GM12875 (cell line): ENCODE results near the gene LBX2.

Experiments
- H3K4me3 ChIP-seq: one replicate; pipeline ENCODE4 v1.5.1; 2011; ENCODE audit warnings: low read depth, low read length, control low read depth
- TF ChIP-seq, protein P1 (sequence below): IDR thresholded peaks from 2 replicates; pipeline ENCODE4 v1.5.1; 2011; ENCODE audit warnings: low read depth, mild to moderate bottlenecking, control low read depth, inconsistent platforms, low read length, moderate library complexity, borderline replicate concordance; ENCODE audit not compliant: insufficient read depth

LBX2 gene

DNA sequence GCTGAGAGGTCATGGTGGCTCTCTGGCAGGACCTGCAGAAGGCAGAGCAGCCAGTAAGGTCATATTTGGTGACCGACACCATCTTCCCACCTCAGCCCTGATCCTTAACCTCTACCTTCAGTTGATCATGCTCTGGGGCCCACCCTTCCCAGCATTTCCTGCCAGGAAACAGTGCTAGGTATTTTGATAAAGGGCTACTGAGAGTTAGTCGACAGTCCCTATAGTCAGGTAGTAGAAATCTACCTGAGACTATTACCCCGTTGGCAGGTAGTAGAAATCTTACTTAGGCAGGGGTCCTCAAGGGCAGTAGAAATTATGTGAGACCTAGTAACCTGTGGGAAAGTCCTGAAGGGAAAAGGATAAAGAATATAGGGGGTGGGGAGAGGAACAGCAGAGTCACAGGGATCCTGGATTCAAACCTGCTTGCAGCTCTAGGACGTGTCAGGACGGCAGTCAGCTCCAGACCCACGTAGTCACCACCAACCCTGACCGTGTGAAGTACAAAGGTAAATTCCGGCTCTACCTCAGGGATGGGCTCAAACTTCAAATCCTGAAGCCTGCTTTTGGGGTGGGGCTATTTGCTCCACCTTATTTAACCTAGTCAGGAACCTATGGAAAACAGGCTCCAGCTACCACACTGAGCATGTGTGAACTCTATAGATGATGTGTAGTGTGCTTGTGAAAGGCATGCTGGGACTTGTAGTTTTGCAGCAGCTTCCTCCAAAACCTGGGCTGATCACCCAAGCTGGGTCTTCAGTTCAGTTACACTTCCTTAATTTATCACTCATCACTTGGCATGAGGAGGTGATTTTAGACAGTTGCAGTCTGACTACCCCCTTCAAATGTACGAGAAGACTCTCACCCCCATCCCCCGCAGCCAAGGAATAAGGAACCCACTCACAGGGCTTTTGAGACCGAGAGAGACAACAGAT is 26.6 kb upstream of the LBX2 start, which contains the start of gene DQX1:
TSS of gene DQX1 (minus strand) at position 515 of the 932 bp plus-strand sequence. CDS start at position 13, 502 bp downstream.
- TF ChIP-seq, protein P1, sequence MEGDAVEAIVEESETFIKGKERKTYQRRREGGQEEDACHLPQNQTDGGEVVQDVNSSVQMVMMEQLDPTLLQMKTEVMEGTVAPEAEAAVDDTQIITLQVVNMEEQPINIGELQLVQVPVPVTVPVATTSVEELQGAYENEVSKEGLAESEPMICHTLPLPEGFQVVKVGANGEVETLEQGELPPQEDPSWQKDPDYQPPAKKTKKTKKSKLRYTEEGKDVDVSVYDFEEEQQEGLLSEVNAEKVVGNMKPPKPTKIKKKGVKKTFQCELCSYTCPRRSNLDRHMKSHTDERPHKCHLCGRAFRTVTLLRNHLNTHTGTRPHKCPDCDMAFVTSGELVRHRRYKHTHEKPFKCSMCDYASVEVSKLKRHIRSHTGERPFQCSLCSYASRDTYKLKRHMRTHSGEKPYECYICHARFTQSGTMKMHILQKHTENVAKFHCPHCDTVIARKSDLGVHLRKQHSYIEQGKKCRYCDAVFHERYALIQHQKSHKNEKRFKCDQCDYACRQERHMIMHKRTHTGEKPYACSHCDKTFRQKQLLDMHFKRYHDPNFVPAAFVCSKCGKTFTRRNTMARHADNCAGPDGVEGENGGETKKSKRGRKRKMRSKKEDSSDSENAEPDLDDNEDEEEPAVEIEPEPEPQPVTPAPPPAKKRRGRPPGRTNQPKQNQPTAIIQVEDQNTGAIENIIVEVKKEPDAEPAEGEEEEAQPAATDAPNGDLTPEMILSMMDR, result no peak
- H3K4me3 ChIP-seq, result no peak within 1 kb of the TSS

DNA sequence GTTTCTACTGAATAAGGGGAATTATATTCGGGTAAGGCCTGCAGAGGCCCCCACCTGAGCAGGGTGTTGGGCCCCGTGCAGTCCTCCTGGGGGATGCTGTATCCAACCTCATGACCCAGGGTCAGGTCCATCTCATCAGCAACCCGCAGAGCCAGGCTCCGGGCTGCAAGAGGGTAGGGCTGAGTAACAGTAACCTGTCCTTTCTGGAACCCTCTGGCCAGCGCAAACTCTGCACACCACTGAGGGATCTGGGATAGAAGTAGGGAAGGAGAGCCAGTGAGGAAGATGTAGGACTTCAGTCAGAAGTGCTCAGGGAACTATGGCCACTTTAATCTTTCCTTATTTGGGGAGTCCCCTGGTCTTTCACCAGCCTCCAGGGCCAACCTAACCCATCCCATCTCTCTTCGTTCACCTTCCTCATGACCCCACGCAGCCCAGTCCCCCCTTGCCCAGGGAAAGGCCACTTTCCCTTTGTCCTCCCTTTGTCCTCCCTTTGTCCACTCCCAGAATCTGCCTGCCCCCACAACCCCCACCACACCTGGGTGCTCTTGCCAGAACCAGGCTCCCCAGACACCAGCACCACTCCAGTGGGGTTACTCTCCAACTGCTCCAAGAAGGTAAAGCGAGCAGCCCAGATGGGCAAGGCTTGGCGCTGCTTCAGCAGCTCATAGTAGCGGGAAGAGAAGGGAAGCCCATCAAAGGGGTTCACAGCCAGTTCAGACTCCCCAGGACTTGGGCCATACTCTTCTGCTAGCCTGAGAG is 25.7 kb upstream of the LBX2 start:
- H3K4me3 ChIP-seq, result no peak overlapping the region
- TF ChIP-seq, protein P1, result no peak

DNA sequence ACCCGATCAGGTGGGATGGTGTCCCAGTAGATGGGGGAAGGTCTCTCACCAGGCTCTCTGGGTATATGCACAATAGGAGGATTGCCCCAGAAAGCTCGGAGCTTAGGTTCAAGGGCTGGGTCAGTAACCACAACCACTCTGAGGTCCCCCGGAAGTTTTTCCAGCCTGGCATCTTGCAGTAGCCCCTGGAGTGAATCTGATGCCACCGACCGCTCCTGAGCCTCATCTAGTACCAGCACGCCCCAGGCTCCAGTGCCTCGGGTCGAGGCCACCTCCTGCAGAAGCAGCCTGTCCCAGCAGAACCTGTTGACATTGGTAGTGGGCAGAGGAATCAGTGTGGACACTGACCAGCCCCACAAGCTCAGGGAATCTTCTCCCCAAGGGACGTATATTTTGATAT is 24.6 kb upstream of the LBX2 start:
- TF ChIP-seq, protein P1, result no peak

DNA sequence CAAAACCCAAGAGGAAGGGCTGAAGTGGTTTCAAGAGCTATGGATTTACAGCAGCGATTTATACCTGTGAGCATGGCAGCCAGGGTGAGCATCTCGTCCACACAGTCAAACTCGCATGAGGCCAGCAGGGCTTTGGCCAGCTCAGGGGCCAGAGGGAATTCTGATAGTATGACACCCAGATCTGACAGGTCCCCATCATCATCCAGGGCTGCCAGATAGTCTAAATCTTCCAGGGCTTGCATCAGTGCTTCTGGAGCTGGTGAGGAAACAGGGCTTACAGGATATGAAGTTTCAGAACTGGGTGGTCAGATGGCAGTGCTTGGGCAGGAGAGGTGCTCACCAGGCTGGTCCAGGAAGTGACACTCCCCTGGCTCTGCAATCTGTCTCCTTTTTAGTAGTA is 23.1 kb upstream of the LBX2 start:
- TF ChIP-seq, protein P1, result no peak
- no peak overlapping the region for H3K4me3 ChIP-seq

More for the DNA sequence above, 24.6 kb upstream of the LBX2 start:
- H3K4me3 ChIP-seq, result no peak overlapping the region

DNA sequence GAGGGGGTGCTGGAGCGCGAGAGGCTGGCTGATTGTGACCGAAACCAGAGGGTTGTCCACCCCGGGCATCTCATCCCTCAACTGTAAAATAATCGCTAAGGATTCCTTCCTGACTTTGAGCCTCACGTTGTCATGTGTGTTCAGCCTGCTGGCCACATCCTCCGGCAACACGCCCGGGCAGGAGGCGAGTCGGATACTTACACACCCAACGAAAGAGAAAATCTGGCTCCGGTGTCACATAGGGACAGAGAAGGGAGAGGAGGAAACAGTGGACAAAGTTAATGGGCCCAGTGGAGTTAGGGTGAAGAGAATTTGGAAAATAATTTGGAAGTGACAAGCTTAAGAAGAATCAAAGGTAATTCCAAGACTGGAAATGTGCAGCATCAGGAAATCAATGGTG is 17.2 kb upstream of the LBX2 start:
- TF ChIP-seq, protein P1, result no peak
- H3K4me3 ChIP-seq, result no peak overlapping the region

DNA sequence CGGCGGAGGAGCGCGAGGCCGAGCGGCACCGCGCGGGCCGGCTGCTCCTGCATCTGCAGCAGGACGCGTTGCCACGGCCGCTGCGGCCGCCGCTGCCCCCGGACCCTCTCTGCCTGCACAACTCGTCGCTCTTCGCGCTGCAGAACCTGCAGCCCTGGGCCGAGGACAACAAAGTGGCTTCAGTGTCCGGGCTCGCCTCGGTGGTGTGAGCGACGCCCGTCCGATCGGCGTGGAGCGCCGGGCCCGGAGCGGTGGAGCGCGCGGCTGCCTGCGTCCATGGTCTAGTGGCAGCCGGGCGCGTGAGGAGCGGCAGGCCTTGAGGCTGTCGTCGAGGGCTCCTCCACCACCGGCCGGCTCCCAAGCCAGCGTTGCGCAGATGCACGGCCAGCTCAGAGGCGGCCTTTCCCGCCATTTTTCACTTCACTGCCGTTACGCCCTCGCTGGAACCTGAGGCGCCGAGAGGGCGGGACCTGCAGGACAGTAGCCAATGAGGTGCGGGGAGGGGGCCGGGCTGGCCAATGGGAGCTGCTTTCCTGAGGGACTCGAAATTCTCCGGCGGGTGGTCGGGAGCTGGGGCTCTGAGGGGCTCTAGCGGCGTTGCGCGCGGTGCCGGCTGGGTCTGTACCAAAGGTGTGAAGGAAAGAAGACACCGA is 16.7 kb upstream of the LBX2 start:
- H3K4me3 ChIP-seq, result peak overlapping the region; percentile 26
- TF ChIP-seq, protein P1, result no peak
